ENCODE data around the gene SLIRP. TPM values are rescaled to one million over a fixed set of nuclear protein-coding genes. Genes with fewer than 3 reads are reported as not detected.
A peak's percentile ranks its signal among the peaks of the same experiment; 100 is the strongest.

SLIRP gene
- total RNA-seq, 1 experiment from 2014 or later, result 904 TPM

DNA sequence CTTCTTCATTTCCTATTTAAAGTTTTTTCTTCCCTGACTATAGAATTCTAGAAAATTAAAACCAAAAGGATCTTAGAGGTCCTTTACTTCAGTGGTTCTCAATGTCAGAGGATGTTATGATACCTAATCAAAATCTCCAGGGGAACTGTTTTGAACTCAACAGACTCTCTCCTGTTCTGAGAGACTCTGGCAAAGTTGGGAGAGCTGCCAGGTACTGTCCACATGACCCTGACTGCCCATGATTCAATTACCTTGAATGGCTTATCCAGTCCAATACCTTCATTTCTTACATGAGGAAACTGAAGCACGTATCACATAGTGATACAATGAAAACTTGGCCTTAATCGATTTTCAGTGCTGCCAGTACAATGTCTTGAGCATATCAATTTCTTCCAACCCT is 16.6 kb upstream of the SLIRP start:
- DNase-seq, result no peak
- CTCF ChIA-PET, result no interaction called here
- Histone ChIP-seq H3K79me2 (ENCODE audit: low read length) (no peaks in the 10 kb centered on the region), H3K36me3 (ENCODE audit: low read depth, low read length) (peaks cover 33% of the 10 kb centered on the region), H3K27ac (ENCODE audit: low read length) (no peak overlapping the region), H3K9ac (ENCODE audit: low read length) (no peak overlapping the region), H3K27me3 (ENCODE audit: low read length) (no peaks in the 10 kb centered on the region), H3K9me3 (ENCODE audit: low read length) (no peaks in the 10 kb centered on the region), H3K4me1 (ENCODE audit: insufficient read depth, low read length) (no peaks in the 10 kb centered on the region), H3K9me2 (replicated peaks; ENCODE audit: low read length) (no peaks in the 10 kb centered on the region), H3F3A (ENCODE audit: low read length, unreplicated experiment) (no peaks in the 10 kb centered on the region), H2AFZ (ENCODE audit: low read length) (no peak overlapping the region), H3K4me3 (ENCODE audit: low read length) (no peak overlapping the region), H3K4me2 (ENCODE audit: low read length) (no peak overlapping the region), H4K20me1 (ENCODE audit: low read length) (0 out of 2 replicates have a peak, but pooled peaks cover 5% of the 10 kb centered on the region)
- ATAC-seq, result no peak
- no TSS peak for BruUV-seq (replicated peaks)
- TF ChIP-seq EZH2phosphoT487 (IDR thresholded peaks at IDR 0.05; ENCODE audit: borderline replicate concordance, low read length) (no peak), CTCF (conservative IDR thresholded peaks at IDR 0.05; ENCODE audit: low read depth, low read length) (no peak), EZH2 (IDR thresholded peaks at IDR 0.05; ENCODE audit: low read length, unreplicated experiment) (no peak)
- POLR2A ChIA-PET (ENCODE audit: unreplicated experiment), result no interaction called here
- intact Hi-C loops (cut with micrococcal nuclease), result no loop called here

- peak overlapping the region; percentile 81 for H3K4me2 ChIP-seq (ENCODE audit: low read length)
- DNase-seq (peak; percentile 48), ATAC-seq (peak; percentile 62)
- TF ChIP-seq EZH2 (IDR thresholded peaks at IDR 0.05; ENCODE audit: low read length, unreplicated experiment) (no peak), CTCF (conservative IDR thresholded peaks at IDR 0.05; ENCODE audit: low read depth, low read length) (peak; percentile 63), EZH2phosphoT487 (IDR thresholded peaks at IDR 0.05; ENCODE audit: borderline replicate concordance, low read length) (no peak)
- H3K27me3 ChIP-seq (ENCODE audit: low read length), result no peaks in the 10 kb centered on the region
- H3K36me3 ChIP-seq (ENCODE audit: low read depth, low read length), result peaks cover 33% of the 10 kb centered on the region
- peak overlapping the region; percentile 90 for H2AFZ ChIP-seq (ENCODE audit: low read length)
- H3K9ac ChIP-seq (ENCODE audit: low read length), result peak overlapping the region; percentile 89
- H3F3A ChIP-seq (ENCODE audit: low read length, unreplicated experiment), result no peaks in the 10 kb centered on the region
- ChIA-PET POLR2A (ENCODE audit: unreplicated experiment) (interaction anchor here (0.5 to 0.6 kb wide), 2 partner anchors 114 to 1913 kb away, joined by 3 read pairs; no protein-coding TSS in a partner anchor), CTCF (interaction anchor here (0.5 to 0.7 kb wide), 3 partner anchors 154 to 249 kb away, joined by 4 to 5 read pairs (median 4); no protein-coding TSS in a partner anchor)
- H4K20me1 ChIP-seq (ENCODE audit: low read length), result peaks cover 26% of the 10 kb centered on the region
- H3K9me3 ChIP-seq (ENCODE audit: low read length), result no peaks in the 10 kb centered on the region
- peak overlapping the region; percentile 95 for H3K4me3 ChIP-seq (ENCODE audit: low read length)
- peaks cover 73% of the 10 kb centered on the region for H3K79me2 ChIP-seq (ENCODE audit: low read length)
- H3K9me2 ChIP-seq (replicated peaks; ENCODE audit: low read length), result no peaks in the 10 kb centered on the region
- BruUV-seq (replicated peaks), result TSS peak; percentile 77
- peaks cover 18% of the 10 kb centered on the region for H3K4me1 ChIP-seq (ENCODE audit: insufficient read depth, low read length)
- H3K27ac ChIP-seq (ENCODE audit: low read length), result peak overlapping the region; percentile 19; the same call in 1 of the 2 replicates
- intact Hi-C loops (cut with micrococcal nuclease), result no loop called here
These were observed 564 bp upstream of the SLIRP start for GRCh38 chr14:77707355-77707723.

DNA sequence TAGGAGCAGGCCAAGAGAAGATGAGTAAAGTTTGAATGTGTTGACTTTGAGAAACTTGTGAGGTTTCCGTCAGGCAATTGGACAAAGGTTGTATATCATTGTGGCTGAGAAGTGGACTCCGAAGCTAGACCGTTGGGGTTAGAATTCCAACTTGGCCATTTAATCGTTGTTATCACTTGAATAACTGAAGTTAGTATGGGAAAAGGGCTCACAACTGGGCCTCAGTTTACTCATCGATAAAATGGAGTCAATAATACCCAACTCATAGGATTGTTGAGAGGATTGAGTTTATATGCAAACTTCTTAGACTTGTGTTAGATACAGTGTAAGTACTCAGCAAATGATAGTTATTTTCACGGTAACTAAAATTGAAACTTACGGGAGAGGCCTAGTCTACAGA is 846 bp downstream of the SLIRP start:
- TF ChIP-seq CTCF (conservative IDR thresholded peaks at IDR 0.05; ENCODE audit: low read depth, low read length) (no peak), EZH2 (IDR thresholded peaks at IDR 0.05; ENCODE audit: low read length, unreplicated experiment) (no peak), EZH2phosphoT487 (IDR thresholded peaks at IDR 0.05; ENCODE audit: borderline replicate concordance, low read length) (no peak)
- peak overlapping the region; percentile 95 for H3K4me3 ChIP-seq (ENCODE audit: low read length)
- peaks cover 84% of the 10 kb centered on the region for H3K79me2 ChIP-seq (ENCODE audit: low read length)
- no peak overlapping the region for H2AFZ ChIP-seq (ENCODE audit: low read length)
- peak overlapping the region; percentile 81 for H3K4me2 ChIP-seq (ENCODE audit: low read length)
- H3K9me2 ChIP-seq (replicated peaks; ENCODE audit: low read length), result no peaks in the 10 kb centered on the region
- no peaks in the 10 kb centered on the region for H3K9me3 ChIP-seq (ENCODE audit: low read length)
- H3K27ac ChIP-seq (ENCODE audit: low read length), result no peak overlapping the region
- TSS peak; percentile 67 for BruUV-seq (replicated peaks)
- no peaks in the 10 kb centered on the region for H3K27me3 ChIP-seq (ENCODE audit: low read length)
- DNase-seq, result no peak
- H3K36me3 ChIP-seq (ENCODE audit: low read depth, low read length), result peaks cover 34% of the 10 kb centered on the region
- no peaks in the 10 kb centered on the region for H3F3A ChIP-seq (ENCODE audit: low read length, unreplicated experiment)
- CTCF ChIA-PET, result no interaction called here
- POLR2A ChIA-PET (ENCODE audit: unreplicated experiment), result no interaction called here
- H3K4me1 ChIP-seq (ENCODE audit: insufficient read depth, low read length), result peaks cover 18% of the 10 kb centered on the region
- intact Hi-C loops (cut with micrococcal nuclease), result loop anchor here (1.0 to 2.0 kb wide), 3 partner anchors 54 to 251 kb away; partner anchors contain the start of gene VIPAS39
- ATAC-seq, result no peak
- peaks cover 26% of the 10 kb centered on the region for H4K20me1 ChIP-seq (ENCODE audit: low read length)
- peak overlapping the region; percentile 89 for H3K9ac ChIP-seq (ENCODE audit: low read length)

Data from PC-3 (cell line).